OCI-LY7 (cell line): ENCODE measurements around the gene ADAM22.
"Not testable (repeated sequence)": the region's sequence is repeated elsewhere in the genome, so short reads cannot be mapped to it uniquely, and the experiment has no call there.

Experiments used
- CTCF ChIP-seq: fragments of 200-600 bp; sonication (generic); conservative IDR thresholded peaks from 2 replicates; pipeline ENCODE4 v1.5.1; 2014; ENCODE audit warnings: mild to moderate bottlenecking, antibody characterized with exemption, low read length, moderate library complexity, mixed read lengths
- EZH2phosphoT487 ChIP-seq: fragments of 200-600 bp; sonication (generic); IDR thresholded peaks from 2 replicates; pipeline ENCODE4 v1.6.1; 2018; ENCODE audit warnings: low read depth, borderline replicate concordance, mild to moderate bottlenecking, mixed run types, antibody characterized with exemption, low read length, moderate library complexity, mixed read lengths

GRCh38 chr7:87922759-87923395 lies 11.2 kb upstream of the ADAM22 start:
- TF ChIP-seq CTCF, EZH2phosphoT487: not testable (repeated sequence)
